GM10248 (cell line): Measurements from ENCODE around the gene FBXW4.

Source experiments
- CTCF ChIA-PET: fragments of 300-600 bp; sonication (Branson Sonifier 250); formaldehyde crosslinking; extraction: SDS; loops from one replicate; lab custom pipeline; 2021; ENCODE audit warnings: antibody characterized with exemption; lab: Yijun Ruan, JAX
- POLR2A ChIA-PET: fragments of 350-650 bp; sonication (Branson Sonifier 250); formaldehyde crosslinking; extraction: SDS; loops from one replicate; lab custom pipeline; 2020; ENCODE audit warnings: antibody characterized with exemption; lab: Yijun Ruan, JAX
- DNase-seq: peaks from one replicate; pipeline ENCODE4 v3.0.0; 2012; ENCODE audit errors: extremely low spot score
- TF ChIP-seq, protein P1 (sequence below): IDR thresholded peaks from 2 replicates; pipeline ENCODE4 v1.5.1; 2012; ENCODE audit warnings: mild to moderate bottlenecking, low read depth; ENCODE audit errors: extremely low read depth, missing control alignments, control extremely low read depth

The FBXW4 gene

DNA sequence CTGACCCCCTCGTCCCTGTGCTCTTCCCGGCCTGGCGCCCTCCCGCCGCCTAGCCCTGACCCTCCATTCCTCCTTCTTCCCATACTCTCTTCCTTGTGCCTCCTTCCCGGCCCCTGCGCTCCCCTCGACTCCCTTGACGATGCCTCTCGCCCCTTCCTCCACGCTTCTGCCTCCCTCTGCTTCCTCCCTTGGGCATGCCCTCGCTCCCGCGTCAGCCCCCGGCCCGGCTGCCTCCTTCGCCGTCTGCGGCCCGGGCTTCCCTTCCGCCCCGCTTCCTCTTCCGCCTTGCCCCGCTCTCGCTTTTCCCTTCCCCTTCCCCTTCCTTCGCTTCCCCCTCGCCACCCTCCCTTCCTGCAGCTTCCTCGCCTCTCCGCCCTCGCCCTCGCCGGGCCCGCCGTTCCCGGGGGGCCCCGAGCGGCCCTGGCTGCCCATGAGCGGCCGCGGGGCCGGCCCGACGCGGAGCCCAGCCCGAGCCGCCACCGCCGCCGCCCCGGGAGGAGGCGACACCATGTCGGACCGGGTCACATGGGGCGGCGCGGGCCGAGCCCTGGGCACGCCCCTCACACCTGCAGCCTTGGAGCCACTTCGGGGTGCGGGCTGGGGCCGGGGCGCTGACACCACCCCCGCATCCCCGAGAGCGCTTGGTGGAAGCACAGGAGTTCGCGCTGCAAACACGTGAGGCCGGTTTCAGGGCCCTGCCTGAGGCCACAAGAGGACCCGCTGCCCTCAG lies at the start of gene FBXW4:
FBXW4 (minus strand) TSS at position 497 of the 730 bp plus-strand sequence; CDS start at position 432, 65 bp downstream.
- ChIA-PET CTCF (interaction anchor here (1.4 to 1.6 kb wide), 3 partner anchors 8 to 92 kb away, joined by 3 to 5 read pairs (median 5); no protein-coding TSS in a partner anchor), POLR2A (no interaction called here)
- peak; percentile 88 for DNase-seq
- TF ChIP-seq, protein P1, sequence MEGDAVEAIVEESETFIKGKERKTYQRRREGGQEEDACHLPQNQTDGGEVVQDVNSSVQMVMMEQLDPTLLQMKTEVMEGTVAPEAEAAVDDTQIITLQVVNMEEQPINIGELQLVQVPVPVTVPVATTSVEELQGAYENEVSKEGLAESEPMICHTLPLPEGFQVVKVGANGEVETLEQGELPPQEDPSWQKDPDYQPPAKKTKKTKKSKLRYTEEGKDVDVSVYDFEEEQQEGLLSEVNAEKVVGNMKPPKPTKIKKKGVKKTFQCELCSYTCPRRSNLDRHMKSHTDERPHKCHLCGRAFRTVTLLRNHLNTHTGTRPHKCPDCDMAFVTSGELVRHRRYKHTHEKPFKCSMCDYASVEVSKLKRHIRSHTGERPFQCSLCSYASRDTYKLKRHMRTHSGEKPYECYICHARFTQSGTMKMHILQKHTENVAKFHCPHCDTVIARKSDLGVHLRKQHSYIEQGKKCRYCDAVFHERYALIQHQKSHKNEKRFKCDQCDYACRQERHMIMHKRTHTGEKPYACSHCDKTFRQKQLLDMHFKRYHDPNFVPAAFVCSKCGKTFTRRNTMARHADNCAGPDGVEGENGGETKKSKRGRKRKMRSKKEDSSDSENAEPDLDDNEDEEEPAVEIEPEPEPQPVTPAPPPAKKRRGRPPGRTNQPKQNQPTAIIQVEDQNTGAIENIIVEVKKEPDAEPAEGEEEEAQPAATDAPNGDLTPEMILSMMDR: no peak

DNA sequence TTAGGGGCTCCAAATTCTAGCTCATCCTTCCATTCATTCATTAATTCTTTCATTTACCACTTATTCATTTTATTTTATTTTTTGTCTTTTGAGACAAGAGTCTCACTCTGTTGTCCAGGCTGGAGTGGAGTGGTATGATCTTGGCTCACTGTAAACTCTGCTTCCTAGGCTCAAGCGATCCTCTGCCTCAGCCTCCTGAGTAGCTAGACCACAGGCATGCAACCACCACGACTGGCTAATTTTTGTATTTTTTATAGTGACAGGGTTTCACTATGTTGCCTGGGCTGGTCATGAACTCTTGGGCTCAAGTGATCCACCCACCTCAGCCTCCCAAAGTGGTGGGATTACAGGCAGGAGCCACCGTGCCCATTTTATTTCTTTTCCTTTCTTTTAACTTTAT lies 49.3 kb upstream of the FBXW4 start:
- ChIA-PET POLR2A (no interaction called here), CTCF (interaction anchor here (1.3 to 2.1 kb wide), 2 partner anchors 9 to 10 kb away, joined by 5 to 7 read pairs; no protein-coding TSS in a partner anchor)
- DNase-seq: no peak
- TF ChIP-seq, protein P1: no peak

GRCh38 chr10:101741938-101742337 lies 47.0 kb upstream of the FBXW4 start:
- POLR2A ChIA-PET: no interaction called here
- no peak for DNase-seq
- CTCF ChIA-PET: interaction anchor here (1.1 kb wide), 1 partner anchor 10 kb away, joined by 3 read pairs; no protein-coding TSS in a partner anchor
- TF ChIP-seq, protein P1: no peak

- TF ChIP-seq, protein P1: no peak
- POLR2A ChIA-PET: no interaction called here
These were observed 41.7 kb upstream of the FBXW4 start for GRCh38 chr10:101736666-101737065.

GRCh38 chr10:101732096-101732495 lies 37.1 kb upstream of the FBXW4 start:
- POLR2A ChIA-PET: no interaction called here
- CTCF ChIA-PET: interaction anchor here (0.7 to 1.4 kb wide), 4 partner anchors 20 to 70 kb away, joined by 3 to 5 read pairs (median 4); no protein-coding TSS in a partner anchor
- TF ChIP-seq, protein P1: no peak
- DNase-seq: no peak

More at GRCh38 chr10:101736666-101737065, 41.7 kb upstream of the FBXW4 start:
- CTCF ChIA-PET: interaction anchor here (0.8 to 1.3 kb wide), 4 partner anchors 36 to 595 kb away, joined by 3 to 4 read pairs (median 3); no protein-coding TSS in a partner anchor
- DNase-seq: no peak

GRCh38 chr10:101726115-101726387 lies 31.1 kb upstream of the FBXW4 start:
- no peak for DNase-seq
- ChIA-PET POLR2A (no interaction called here), CTCF (interaction anchor here (1.6 kb wide), 1 partner anchor 27 kb away, joined by 3 read pairs; no protein-coding TSS in a partner anchor)
- TF ChIP-seq, protein P1: no peak
